Thyroid gland (tissue), 4 donors: ENCODE data around the gene RCAN2.

Experiments used
- CTCF ChIP-seq, 6 experiments: fragments of 200-600 bp in 3 of 6; fragments of 450-650 bp in 3 of 6; sonication (generic) in 3 of 6; IDR thresholded peaks; one replicate each; pipeline ENCODE4 v1.5.1; 2016 to 2019; ENCODE audit warnings: antibody characterized with exemption in 6 of 6, mild to moderate bottlenecking in 2 of 6, inconsistent platforms in 1 of 6, moderate library complexity in 1 of 6
- POLR2A ChIP-seq, 2 donors: fragments of 450-650 bp; IDR thresholded peaks; one replicate each; pipeline ENCODE4 v1.6.1; 2017; ENCODE audit warnings: antibody characterized with exemption in 2 of 2, mild to moderate bottlenecking in 2 of 2, moderate library complexity in 1 of 2

GRCh38 chr6:46281110-46281509 is 210.1 kb downstream of the RCAN2 start:
- TF ChIP-seq CTCF (IDR thresholded peaks at IDR 0.05) (no peak), POLR2A (IDR thresholded peaks at IDR 0.05) (no peak)
